ENCODE data around the gene IL5RA. TPM values are rescaled to one million over a fixed set of nuclear protein-coding genes. Genes with fewer than 3 reads are reported as not detected.

IL5RA gene
- total RNA-seq, 1 donor from 2014 or later = not detected

- DNase-seq (ENCODE audit: low read depth in 2 of 2) = no peak
Measured at GRCh38 chr3:3066378-3066777, 43.8 kb downstream of the IL5RA start.

GRCh38 chr3:3065876-3066275, 44.3 kb downstream of the IL5RA start:
- no peak for DNase-seq (ENCODE audit: low read depth in 2 of 2)

GRCh38 chr3:3064297-3064696, 45.9 kb downstream of the IL5RA start:
- no peak for DNase-seq (ENCODE audit: low read depth in 2 of 2)

DNA sequence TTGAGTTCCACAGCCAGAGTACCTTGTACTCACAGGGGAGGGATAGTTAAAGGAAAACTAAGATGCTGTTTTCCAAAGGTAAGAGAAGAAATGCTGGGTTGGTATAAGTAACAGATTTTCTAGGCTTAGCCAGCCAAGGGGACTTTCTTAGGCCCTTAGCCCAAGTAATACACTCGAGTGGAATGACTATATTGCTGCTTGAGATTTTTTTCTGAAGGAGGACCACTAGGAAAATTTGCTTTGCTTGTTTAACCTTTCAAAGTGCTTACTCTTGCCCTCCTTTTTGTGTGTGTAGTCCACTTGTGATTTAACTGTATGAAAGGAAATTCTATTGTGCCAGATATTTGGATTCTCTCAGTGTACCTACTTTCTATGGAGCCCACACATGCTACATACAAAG, 50.5 kb downstream of the IL5RA start:
- no peak for DNase-seq (ENCODE audit: low read depth in 2 of 2)

DNA sequence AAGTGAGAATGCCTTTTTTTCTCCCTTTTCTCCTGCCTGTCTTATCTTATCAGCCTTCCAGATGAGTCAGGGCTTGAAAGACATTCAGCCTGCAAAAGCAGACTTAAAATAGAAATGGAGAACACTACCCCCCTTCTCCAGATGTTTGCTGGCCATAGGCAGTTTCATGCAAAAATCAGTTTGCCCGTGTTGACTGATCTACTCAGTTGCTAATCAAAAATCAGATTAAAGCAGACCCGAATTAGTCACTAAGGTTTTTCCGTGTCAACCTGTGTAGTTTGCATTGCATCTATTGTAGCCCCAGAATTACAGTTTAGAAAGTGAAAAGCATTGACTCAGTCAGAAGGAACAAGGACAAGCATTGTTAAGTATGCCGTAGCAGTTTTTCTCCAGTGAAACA, 56.2 kb downstream of the IL5RA start:
- DNase-seq (ENCODE audit: low read depth in 2 of 2) = no peak

DNA sequence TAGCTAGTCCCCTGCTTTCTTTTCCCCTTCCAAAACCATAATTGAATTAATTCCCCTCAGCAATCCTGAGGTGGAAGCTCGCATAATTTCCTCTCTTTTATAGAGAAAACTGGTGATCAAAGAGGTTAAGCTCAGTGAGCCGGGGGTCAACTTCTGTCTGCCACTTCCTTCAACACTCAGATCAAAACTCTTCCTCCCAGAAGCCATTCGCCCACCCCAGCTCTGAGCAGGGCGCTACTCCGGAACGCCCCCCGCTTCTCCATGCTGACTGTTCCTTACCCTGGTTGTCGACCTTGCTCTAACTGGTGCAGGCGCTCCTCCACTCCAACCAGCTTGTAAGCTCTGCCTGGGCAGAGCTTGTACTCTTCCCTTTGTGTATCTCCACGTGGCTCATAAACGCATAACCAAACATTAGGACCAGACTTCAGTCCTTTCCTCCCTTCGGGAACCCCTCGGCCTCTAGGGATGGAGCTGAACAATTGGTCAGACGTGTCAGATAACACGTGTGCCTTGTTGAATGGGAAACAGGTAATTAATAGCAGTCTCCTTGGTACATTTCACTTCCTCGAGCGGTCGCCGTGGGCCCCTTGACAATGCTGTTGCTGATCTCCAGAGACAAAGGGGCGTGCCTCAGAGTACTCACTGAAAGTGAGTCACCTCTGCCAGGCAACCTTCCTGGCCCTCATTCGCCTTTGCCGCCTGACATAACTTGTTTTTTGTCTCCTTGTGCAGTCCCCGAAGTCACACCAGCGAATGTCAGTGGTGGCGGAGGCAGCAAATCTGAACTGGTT, 71.8 kb downstream of the IL5RA start:
- DNase-seq (ENCODE audit: low read depth in 2 of 2) = peak in 1 of 2 donors; percentile 9

GRCh38 chr3:3037156-3037555, 73.0 kb downstream of the IL5RA start:
- no peak for DNase-seq (ENCODE audit: low read depth in 2 of 2)

DNA sequence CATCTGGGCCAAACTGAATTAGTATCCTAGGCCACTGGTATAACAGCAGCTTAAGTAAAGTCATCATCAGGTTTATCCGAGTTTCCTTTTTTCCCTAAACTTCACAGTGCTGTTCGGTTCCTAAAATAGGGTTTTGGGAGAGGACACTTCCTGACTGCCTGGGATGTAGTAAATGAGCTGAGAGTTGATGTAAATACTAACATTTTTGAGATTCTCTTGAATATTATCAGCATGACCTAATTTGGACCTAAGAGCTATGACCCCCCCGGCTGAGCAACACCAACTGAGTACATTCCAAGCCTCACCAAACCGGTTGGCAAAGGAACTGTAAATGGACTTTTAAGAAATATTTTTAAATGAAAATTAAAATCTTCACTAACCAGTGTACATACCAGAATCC, 78.8 kb downstream of the IL5RA start:
- DNase-seq (ENCODE audit: low read depth in 2 of 2) = no peak

DNA sequence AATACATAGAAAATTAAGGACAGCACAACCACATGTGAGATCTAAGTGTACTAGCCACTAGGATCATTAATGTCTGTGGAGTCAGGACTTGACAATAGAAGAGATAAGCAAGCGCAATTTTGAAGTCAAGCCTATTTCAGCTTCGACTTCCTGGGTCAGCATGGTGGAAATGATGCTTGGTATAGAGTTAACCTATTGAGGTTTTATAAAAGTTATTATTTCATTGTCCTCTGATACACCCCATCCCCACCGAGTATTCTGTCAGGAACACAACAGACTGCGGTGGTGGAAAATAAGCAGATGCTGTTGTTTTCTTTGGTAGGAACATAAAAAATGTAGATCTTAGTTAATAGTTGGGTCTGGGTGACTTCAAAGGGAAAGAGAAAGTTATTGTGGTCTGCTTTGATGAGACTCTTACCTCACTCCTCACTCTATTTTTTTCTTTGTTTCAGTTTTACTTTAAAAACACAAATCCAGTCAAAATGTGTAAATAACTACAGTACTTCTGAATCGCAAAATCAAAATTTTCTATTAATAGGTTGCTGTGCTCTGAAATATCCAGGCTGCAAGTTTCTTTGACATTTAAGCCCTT, 82.1 kb downstream of the IL5RA start:
- DNase-seq (ENCODE audit: low read depth in 2 of 2) = no peak

GRCh38 chr3:3023111-3023745, 86.9 kb downstream of the IL5RA start:
- no peak for DNase-seq (ENCODE audit: low read depth in 2 of 2)

DNA sequence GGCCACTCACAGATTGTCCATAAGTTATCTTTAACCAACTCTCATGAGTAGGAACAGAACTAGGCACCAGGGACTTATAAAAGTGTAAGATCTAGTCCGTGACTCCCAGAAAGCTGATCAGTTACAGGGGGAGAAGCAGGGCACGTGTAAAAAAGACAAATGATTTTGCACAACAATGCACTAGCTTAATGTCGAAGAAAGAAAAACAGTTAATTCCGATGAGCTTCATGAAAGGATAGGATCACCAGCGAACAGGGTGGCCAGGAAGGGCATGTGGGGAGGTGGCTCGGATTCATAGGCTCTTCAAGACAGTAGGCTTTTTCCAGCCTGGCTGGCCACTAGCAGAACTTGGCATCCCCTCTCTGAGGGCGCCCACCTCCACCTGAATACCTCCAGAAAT, 90.0 kb downstream of the IL5RA start:
- DNase-seq (ENCODE audit: low read depth in 2 of 2) = no peak

Other genes starting within 250 kb of the IL5RA start
- 18.0 TPM in 2 replicates for gene TRNT1, start 16.6 kb upstream of the IL5RA start, total RNA-seq
- 55.2 and 74.2 TPM in 2 replicates for gene CRBN, start 69.3 kb upstream of the IL5RA start, total RNA-seq

Data from dermis microvascular lymphatic vessel endothelial cell (primary cell).